ENCODE data around the gene GDF15.

GDF15 gene

DNA sequence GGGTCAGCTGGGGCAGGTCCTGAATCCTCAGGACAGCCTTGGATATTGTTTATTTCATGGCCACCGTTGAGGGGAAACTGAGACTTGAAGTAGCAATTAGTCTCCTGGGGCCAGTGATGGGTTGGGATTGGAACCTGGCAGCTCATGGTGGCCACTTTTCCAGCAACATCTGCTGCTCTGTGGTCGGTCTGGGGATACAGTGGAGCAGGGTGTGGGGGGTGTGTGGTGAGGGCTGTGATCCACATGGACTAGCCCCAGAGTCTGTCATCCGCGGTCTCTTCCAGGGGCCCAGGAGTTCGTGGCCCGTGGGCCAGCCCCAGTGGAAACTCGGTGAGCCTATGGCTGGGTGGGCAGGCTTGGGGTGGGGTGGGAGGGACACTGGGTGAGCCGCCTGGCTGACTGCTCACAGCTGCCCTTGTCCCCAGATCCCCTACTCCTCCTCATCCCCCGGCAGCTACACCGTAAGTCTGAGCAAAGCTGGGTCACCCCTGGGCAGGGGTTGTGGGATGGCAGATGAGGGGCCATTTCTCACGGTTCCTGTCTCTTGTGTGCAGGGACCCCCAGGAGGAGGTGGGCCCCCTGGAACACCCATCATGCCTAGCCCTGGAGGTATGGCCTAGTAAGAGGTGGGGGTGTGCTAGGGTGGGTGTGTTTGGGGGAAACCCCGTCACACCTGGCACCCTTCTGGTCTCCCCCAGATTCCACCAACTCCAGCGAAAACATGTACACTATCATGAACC lies 46.5 kb downstream of the GDF15 start:
- no peak for DNase-seq

DNA sequence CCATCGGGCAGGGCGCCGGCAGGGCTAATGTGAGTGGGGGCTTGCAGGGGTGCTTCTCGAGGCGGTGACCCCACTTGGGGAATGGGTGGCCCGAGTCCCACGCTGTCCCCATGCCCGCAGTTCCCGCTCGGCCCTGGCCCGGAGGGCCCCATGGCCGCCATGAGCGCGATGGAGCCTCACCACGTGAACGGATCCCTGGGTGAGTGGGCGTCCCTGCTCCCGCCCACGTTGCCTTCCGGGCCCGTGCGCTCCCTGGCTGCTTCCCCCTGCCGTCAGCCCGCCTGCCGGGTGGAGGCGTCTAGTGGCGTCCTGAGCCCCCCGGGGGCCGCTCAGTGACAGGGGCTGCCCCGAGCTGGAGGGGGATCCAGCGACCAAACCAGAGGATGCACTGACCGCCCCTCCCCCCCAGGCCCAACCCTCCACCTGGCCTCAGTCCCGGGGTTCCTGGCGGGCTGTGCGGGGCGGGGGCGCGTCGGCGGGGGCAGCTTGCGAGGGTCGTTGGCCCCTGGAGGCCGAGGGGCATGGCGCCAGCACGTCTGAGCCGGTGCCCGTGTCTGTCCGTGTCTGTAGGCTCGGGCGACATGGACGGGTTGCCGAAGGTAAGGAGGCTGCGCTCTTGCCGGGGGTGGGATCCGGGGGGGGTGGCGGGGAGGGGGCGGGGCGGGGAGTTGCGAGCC lies 47.2 kb downstream of the GDF15 start:
- peak in 1 of 2 experiments; percentile 52 for DNase-seq

DNA sequence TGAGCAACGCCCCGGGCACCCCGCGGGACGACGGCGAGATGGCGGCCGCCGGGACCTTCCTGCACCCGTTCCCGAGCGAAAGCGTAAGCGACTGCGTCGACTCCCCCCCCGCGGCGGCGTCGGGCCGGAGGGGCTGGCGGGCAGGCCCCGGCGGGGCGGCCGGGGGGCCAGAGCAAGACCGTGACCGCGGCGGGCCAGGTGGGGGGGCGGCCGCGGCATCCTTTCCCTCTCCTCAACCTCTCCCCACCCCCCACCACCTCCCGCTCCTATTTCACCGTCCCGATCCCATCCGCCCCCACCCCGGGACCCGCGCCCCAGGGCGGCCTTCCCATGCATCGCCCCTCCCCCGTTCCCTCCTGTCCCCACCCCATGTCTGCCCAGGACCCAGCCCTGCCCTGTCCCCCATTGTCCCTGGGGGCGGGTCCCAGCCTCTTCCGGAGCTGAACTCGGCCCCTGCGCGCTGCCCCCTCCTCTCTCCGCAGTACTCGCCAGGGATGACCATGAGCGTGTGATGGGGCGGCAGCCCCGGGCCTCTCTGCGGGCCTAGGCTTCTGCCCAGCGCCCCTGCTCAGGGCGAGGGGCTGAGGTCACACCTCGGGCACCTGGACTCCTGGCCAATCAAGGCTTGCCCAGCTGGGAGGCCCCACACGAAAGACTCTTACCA lies 47.9 kb downstream of the GDF15 start:
- no peak for DNase-seq

DNA sequence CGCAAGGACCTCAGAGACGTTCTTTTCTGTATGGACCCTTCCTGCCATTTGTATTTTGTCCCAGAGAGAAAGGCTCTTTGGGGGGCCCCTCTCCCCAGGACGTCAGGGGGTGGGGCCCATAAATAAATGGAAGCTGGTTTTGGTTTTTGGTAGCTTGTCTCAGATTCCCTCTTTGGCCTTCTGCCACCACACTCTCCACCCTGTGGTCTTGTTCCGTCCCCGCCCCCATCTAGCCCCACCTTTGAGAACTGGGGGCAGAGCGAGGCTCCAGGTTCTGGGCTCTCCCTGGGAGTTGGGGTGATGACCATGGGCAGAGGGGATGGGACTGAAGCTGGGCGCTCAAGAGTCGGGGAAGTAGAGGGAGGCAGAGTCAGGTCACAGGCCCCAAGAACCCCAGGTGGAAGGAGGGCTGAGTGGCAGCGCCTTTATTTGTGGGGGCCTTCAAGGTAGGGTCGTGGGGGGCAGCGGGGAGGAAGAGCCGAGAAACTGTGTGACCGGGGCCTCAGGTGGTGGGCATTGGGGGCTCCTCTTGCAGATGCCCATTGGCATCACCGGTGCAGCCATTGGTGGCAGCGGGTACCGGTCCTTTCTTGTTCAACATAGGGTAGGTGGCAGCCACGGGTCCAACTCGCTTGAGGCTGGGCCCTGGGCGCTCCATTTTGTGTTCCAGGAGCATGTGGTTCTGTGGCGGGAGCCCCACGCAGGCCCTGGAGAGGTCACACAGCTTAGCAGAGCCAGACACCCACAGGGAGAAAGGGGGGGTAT lies 48.6 kb downstream of the GDF15 start:
- DNase-seq, result no peak

DNA sequence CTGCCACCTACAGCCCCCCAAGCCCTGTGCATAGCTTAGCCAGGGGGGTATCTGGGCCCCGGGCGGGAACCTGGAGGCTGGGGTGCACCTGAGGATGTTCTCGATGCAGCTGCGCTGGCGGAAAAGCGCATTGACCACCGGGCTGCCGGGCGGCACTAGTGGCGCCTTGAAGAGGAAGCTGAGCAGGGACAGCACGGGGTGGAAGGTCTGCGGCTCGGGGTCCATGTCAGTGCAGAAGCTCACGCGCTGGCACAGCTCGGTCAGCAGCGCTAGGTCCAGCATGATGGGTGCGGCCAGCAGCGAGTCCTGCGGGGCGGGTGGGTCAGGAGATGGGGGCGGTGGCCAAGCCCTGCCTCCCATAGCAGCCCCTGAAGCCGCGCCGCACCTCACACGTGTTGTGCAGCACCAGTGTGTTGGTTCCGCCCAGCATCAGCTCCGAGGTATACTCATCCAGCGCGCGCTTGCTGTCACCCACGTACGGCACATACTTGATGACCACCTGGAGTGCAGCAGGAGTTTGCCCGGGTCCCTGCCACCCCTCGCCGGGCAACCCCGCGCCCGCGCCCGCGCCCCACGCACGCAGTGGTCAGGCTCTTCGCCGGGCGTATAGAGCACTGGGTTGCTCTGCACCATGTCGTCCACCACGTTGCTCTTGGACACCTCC lies 49.4 kb downstream of the GDF15 start:
- DNase-seq, result no peak

DNA sequence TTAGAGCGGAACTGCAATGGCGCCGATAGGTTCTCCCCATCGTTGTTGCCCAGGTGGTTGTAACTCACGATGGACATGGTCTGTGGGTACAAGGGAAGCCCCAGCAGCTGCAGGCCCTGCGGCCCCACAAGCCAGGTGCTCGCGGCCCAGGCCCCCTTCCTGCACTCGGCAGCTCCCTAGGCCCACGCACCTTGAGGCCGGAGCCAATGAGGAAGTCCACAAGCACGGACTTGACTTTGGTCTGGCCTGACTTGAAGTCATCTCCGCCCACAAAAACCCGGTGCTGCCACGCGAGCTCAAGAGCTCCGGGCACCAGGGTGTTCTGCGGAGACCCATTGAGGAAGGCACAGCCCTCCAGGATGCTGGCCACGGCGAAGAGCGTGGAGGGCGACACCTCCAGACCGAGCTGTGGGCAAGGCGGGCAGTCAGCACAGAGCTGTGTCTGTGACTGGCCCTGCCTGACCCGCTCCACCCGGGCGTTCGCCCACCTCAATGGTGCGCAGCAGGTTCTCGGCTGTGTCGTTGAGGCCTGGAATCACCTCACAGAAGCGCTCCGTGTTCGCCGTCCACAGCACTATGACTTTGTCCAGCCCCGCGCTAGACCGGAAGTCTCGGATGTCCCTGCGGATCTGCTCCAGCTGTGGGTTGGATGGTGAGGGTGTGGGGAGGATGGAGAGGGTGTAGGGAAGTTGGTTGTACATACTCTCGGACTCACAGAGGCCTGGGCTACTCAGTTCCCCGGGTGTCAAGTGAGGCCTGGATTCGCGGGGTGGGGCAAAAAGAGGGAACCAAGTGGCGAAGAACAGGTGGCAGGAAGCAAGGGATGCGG lies 50.1 kb downstream of the GDF15 start:
- no peak for DNase-seq

DNA sequence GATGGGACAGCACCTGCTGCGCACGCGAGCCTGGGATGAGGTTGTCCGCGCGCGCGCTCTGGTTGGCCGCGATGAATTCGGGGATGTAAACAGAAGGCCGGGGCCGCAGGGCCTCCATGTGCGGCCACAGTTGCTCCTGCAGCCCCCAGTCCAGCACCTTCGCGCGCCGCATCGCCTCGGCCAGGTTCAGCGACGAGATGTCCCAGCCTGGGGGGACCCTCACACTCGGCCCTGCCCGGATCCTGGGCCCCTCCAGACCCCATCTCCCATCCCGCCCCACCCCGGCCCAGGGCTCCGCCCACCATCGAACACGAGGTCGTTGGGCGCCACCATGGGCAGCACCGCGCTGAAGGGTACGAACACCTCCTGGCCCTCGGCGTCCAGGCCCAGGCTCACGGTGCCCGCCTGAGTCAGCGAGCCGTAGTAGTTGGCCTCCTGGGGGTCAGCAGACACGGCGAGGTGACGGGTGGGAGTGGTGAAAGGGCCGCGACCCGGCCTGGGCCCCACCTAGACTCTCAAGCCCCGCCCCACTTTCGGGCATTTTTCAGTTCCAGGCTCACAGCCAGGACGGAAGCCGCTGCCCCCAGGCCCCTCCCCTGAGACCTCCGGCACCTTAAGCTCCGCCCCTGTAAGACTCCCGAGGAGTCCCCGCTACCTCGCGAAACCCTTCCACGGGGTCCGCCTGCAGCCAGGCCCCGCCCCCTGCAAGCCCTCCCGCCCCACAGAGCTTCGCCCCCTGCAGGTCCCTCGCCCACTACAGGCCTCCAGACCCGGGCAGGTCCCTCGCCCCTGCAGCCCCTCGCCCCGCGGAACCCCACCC lies 50.9 kb downstream of the GDF15 start:
- DNase-seq, result peak; percentile 80 to 85

DNA sequence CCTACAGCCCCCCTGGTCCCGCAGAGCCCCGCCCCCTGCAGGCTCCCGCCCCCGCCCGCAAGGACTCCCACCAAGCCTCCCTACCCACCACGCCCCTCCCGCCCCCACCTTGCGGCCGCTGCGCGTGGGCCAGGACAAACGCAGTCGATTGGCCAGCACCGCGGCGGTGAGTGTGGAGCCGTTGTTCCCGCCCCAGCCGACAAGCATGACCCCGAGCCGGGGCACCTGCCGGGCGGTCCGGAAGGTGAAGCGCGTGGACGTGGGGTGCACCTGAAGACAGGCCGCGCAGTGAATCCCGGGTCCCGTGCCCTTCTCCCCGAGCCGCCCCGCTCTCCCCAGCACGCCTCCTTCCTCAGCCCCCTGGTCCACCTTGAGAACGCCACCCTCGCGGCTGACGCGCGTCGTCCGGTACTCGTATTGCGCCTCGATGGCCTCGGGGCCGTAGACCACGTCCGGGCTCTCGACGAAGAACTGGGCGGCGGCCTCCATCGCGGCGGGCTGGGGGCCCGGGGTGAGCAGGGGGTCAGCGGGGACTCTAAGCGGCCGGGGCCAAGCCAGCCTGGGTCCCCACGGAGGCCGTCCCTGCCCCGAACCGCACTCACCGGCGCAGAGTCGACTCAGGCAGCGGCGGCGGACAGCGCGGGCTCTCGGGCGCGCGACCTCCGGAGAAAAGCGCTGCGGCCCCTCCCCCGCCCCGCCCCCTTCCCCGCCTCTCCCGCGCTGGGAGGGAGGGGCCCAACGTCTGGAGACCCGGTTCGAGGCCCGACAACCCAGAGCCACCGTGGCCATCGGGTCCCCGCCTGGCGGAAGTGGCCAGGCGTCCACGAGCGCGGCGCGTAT lies 51.8 kb downstream of the GDF15 start, which contains the start of gene ISYNA1:
ISYNA1 (minus strand) TSS at position 643 of the 840 bp plus-strand sequence; CDS start at position 489, 154 bp downstream.
- peak in 1 of 2 experiments; percentile 70 for DNase-seq

DNA sequence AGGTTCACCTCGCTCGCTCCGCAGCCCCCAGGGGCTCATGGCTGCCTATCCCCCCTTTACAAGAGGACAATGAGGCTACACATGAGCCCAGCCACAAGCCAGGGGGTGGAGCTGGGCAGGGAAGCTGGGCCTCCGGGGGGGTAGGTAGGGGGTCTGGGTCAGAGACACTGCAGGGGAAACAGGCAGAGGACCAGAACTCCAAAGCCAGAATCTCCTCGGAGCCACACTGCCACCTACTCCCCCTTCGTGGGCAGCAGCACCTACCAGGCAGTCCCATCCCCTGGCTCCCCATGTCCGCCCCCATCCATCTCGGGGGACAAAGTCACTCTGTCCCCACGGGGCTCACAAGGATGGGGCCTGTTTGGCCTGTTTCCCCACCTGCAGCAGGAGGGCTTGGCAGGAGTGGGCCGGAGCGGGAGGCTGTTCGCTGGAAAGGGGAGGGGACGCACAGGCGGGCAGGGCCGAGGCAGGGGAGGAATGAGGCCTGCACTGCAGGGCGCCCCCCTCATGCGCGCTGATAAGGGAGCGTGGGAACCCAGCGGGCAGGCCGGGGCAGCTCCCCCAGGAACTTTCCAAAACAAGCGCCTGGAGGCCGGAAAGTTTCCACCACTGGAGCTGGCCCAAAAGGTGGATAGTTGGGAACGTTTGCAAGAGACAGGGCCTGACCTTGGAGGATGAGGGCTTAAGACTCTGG lies 52.5 kb downstream of the GDF15 start:
- no peak for DNase-seq

Measured in activated T-cell treated with anti-CD3 and anti-CD28 coated beads, Interleukin-2, amount 50 U/mL, for 48 hours (primary cell).